ENCODE results near the gene TXNRD2.
A peak's percentile ranks its signal among the peaks of the same experiment; 100 is the strongest.

Gene TXNRD2

DNA sequence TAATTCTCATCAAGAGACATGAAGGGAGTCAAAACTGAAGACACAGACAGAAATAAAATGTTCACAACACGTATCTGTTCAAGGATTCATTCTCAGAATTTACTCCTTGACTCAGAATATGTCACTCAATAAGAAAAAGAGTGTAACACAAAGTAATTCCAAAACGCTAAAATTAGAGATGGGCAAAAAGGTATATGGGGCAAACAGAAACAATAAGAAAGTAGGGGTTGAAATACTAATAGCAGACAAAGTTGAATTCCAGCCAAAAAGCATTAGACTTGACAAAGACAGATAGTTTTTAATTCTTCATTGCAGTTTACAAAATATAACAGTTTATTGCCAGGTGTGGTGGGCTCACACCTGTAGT, 113.6 kb downstream of the TXNRD2 start:
- ATAC-seq (no peak), DNase-seq (no peak)
- Mint-ChIP-seq H3K9me3 (no peaks in the 10 kb centered on the region), H3K4me3 (no peak overlapping the region), H3K27ac (no peak overlapping the region), H3K4me1 (peaks cover 17% of the 10 kb centered on the region), H3K27me3 (no peaks in the 10 kb centered on the region)

DNA sequence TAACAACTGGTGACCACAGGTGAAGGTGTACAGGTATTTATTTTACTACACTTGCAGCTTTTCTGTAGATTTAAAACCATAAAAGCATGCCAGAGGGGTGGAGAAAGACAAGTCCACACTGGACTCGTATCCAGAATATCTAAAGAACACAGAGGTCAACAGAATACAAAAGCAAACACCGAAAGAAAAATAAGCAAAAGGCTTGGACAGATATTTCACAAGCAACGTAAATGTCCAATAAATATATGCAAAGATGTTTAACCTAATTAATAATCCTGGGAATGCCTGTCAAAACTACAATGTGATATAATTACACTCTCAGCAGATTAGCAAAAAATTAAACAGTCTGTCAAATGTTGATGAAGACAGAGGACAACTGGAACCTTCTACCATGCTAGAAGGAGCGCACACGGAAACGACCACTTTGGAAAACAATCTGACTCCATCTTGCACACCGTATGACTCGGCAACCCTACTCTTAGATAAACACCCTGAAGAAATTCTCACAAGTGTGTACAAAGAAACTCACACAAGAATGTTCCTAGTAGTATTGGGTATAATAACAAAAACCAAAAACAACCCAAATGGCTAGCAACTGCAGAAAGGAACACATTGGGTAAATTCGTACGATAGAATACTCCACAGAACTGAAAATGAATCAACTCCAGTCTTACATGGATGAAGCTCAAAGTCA, 114.1 kb downstream of the TXNRD2 start:
- no peaks in the 10 kb centered on the region for H3K27me3 Mint-ChIP-seq
- H3K9me3 Mint-ChIP-seq, result no peaks in the 10 kb centered on the region
- no peak for ATAC-seq
- no peak overlapping the region for H3K4me3 Mint-ChIP-seq
- DNase-seq, result no peak
- peaks cover 12% of the 10 kb centered on the region for H3K4me1 Mint-ChIP-seq
- no peak overlapping the region for H3K27ac Mint-ChIP-seq

DNA sequence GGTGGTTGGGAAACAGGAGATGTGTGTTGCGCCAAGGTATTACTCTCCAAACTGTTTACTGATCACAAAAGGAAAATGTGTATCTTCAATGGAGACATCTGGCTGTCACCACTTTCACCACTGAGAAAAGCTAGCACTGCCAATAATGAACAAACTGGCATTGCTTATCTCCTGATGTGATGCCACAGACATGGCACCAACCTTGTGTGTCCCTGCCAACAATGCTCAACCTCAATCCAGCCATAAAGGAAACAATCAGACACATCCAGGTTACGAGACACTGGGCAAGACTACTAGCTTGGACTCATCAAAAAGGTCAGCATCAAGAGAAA, 115.0 kb downstream of the TXNRD2 start:
- no peaks in the 10 kb centered on the region for H3K9me3 Mint-ChIP-seq
- no peaks in the 10 kb centered on the region for H3K27me3 Mint-ChIP-seq
- ATAC-seq (no peak), DNase-seq (no peak)
- H3K4me1 Mint-ChIP-seq, result peaks cover 12% of the 10 kb centered on the region
- no peak overlapping the region for H3K4me3 Mint-ChIP-seq
- H3K27ac Mint-ChIP-seq, result no peak overlapping the region

DNA sequence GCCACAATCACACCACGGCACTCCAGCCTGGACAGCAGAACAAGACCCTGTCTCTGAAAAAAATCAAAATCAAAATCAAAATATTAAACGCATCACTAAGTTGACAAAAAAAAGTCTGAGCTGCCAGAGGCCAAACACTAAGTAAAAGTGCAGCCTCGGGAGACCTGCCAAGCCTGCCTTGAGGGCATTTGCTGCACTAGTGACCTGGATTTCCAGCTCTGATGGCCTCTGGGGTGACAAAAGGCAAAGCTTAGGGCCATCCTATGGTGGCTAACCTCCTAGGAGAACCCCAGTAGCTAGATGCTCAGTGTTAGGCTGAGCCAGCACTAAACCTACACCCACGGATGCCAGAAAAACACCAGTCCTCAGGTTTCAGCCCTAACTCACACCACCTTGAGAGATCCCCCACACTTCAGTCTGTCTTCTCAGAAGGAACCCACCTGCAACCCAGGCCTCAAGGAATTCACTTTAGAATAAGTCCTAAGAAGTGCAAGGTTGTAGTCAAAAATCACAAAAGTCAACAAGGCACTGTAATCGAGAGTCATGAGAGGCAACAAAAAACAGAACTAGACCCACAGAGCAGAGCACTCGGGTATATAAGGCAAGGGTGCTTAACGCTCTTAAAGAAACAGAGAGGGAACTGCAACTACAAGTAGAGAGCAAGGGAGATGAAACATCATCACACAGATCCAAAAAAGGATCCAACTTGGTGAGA, 115.6 kb downstream of the TXNRD2 start:
- H3K27ac Mint-ChIP-seq, result no peak overlapping the region
- H3K4me1 Mint-ChIP-seq, result peaks cover 12% of the 10 kb centered on the region
- no peaks in the 10 kb centered on the region for H3K27me3 Mint-ChIP-seq
- DNase-seq (peak in 1 of 2 donors; percentile 7), ATAC-seq (no peak)
- H3K9me3 Mint-ChIP-seq, result no peaks in the 10 kb centered on the region
- no peak overlapping the region for H3K4me3 Mint-ChIP-seq
